ENCODE data around the gene SAMD13. TPM values are rescaled to one million over a fixed set of nuclear protein-coding genes. Genes with fewer than 3 reads are reported as not detected.

Gene SAMD13
- total RNA-seq, 1 donor from 2014 or later, result 0.63 TPM

DNA sequence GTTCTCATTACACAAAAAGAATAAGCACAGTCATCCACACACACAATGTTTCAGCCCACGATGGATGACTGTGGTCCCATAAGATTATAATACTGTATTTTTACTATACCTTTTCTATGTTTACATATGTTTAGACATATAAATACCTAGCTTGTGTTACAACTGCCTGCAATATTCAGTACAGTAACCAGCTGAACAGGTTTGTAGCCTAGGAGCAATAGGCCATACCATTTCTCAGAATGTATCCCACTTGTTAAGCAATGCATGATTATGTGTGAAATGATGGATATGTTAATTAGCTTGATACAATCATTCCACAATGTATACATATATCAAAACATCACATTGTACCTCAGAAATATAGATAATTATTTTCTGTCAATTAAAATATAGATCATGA lies 33.2 kb upstream of the SAMD13 start:
- no peak for TF ChIP-seq CTCF (conservative IDR thresholded peaks at IDR 0.05; ENCODE audit: low read depth, low read length)
- no peak overlapping the region for H3K4me3 ChIP-seq (ENCODE audit: low read depth, low read length)
- DNase-seq (ENCODE audit: low read depth), result no peak

DNA sequence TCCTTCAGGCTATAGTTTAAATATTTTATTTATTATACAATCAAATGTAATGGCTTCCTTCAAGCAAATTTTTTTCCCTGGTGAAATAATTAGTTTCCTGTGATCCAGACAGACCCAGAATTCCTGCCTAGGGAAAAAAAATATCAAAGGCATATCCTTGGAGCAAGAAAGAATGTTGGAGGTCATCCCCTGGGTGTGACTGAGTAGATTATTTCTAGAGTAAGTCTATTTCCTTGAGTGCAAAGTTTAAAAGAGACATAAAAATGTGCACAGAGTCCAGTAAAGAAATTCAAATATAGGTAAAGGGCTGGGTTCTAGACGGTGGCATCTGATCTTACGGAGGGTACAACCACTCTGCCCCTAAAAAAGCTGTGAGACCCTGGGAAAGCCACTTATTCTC lies 32.2 kb upstream of the SAMD13 start:
- no peak overlapping the region for H3K4me3 ChIP-seq (ENCODE audit: low read depth, low read length)
- TF ChIP-seq CTCF (conservative IDR thresholded peaks at IDR 0.05; ENCODE audit: low read depth, low read length), result no peak
- DNase-seq (ENCODE audit: low read depth), result no peak

DNA sequence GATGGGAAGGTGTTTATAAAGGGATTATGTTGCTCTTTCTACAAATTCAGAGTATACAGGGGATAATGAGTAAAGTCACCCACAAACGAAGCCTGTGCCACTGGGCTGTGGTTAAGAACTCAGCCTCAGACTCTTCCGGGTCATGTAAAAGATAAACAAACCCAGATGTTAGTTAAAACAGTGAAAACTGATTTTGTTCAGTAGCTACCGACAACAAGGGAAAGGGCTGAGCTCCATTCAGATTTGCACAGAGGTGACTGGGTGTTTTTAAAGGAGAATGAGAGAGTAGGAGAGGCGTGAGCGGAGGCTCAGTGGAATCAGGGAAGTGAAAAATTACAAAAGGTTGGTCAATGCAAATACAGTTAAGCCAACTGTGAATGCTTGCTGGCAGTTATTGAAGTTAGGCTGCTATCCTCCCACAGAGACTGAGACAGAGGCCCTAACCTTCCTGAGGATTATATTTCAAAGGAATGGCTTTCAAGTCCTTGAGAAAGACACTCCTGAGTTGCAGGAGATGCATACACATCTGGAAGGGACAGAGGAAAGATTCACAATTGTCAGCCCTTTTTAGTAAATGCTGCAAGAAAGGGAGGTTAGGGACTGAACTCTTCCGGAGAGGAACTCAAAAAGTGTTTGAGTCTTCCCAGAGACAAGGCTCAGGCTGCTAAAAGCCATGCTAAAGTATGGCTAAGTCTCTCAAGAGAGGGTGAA lies 29.9 kb upstream of the SAMD13 start:
- TF ChIP-seq CTCF (conservative IDR thresholded peaks at IDR 0.05; ENCODE audit: low read depth, low read length), result no peak
- no peak for DNase-seq (ENCODE audit: low read depth)
- H3K4me3 ChIP-seq (ENCODE audit: low read depth, low read length), result no peak overlapping the region

GRCh38 chr1:84272401-84272800 lies 29.1 kb upstream of the SAMD13 start:
- H3K4me3 ChIP-seq (ENCODE audit: low read depth, low read length), result no peak overlapping the region
- no peak for TF ChIP-seq CTCF (conservative IDR thresholded peaks at IDR 0.05; ENCODE audit: low read depth, low read length)
- no peak for DNase-seq (ENCODE audit: low read depth)

DNA sequence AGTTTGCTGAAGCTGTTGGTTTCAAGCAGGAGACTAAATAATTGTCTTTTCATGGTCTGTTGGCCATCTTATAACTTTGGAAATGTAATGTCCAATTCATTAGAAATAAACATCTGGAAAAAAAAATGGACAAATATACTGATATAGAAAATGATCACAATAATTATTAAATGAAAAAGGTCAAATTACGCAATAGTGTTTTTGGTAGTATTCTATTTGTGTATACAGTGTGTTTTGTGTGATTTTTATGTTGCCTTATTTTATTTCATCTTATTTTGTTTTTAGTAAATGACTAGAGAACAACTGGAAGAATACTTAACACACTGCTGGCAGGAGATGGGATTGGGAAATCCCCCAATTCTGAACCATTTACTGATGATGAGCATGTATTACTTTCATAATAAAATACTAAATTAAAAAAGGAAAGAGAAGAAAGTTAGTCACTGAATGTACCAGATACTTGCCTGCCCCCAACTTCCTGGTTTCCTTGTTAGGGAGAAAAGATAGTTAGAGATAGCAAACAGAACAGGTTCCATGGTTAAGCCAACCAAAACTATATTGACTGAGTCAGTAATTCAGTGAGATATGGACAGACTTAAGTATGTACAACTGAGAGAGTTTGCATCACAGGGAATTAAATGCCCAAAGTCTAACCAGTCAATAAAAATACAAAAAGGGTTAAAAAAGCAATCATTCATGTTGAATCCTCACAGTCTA lies 24.0 kb upstream of the SAMD13 start:
- no peak for TF ChIP-seq CTCF (conservative IDR thresholded peaks at IDR 0.05; ENCODE audit: low read depth, low read length)
- DNase-seq (ENCODE audit: low read depth), result no peak
- H3K4me3 ChIP-seq (ENCODE audit: low read depth, low read length), result no peak overlapping the region

DNA sequence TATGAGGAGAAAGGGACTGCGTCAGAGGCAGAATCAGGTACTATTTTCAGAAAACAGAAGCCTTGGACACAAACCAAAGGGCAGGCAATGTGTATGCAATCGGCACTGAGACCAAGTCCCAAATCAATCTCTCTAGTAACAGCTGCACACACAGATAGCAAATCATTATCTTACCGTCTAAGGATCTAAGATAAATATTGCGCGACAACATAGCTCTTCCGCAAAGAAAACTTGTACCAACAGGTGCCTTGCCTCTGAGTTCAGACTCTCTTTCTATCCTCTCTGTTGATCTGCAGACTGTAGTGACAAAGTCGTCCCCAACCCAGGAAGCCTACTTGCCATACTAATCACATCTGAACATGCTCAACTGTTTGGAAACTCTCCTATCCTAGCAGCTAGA lies 22.6 kb upstream of the SAMD13 start:
- no peak overlapping the region for H3K4me3 ChIP-seq (ENCODE audit: low read depth, low read length)
- no peak for DNase-seq (ENCODE audit: low read depth)
- no peak for TF ChIP-seq CTCF (conservative IDR thresholded peaks at IDR 0.05; ENCODE audit: low read depth, low read length)

- no peak for DNase-seq (ENCODE audit: low read depth)
- H3K4me3 ChIP-seq (ENCODE audit: low read depth, low read length), result no peak overlapping the region
- no peak for TF ChIP-seq CTCF (conservative IDR thresholded peaks at IDR 0.05; ENCODE audit: low read depth, low read length)
These were observed 20.6 kb upstream of the SAMD13 start for GRCh38 chr1:84280912-84281311.

All from epithelial cell of proximal tubule (primary cell).